Body of pancreas (tissue), 4 donors: ENCODE data around the gene PPP3R2.

Source experiments
- CTCF ChIP-seq, 7 experiments: fragments of 450-650 bp in 4 of 7; fragments of 200-600 bp in 3 of 7; sonication (generic) in 3 of 7; IDR thresholded peaks; one replicate each; pipeline ENCODE4 v1.5.1; 2016 to 2019; ENCODE audit warnings: antibody characterized with exemption in 7 of 7
- POLR2A ChIP-seq, 3 donors: fragments of 450-650 bp; IDR thresholded peaks; one replicate each; pipeline ENCODE4 v1.6.1; 2016; ENCODE audit warnings: antibody characterized with exemption in 3 of 3, mild to moderate bottlenecking in 2 of 3

- TF ChIP-seq CTCF (IDR thresholded peaks at IDR 0.05) (no peak), POLR2A (IDR thresholded peaks at IDR 0.05) (no peak)
These were observed 31.1 kb upstream of the PPP3R2 start for GRCh38 chr9:101625876-101626275.
